GM19395 (cell line): ENCODE data around the gene PARVA.
"Not testable (repeated sequence)": the region's sequence is repeated elsewhere in the genome, so short reads cannot be mapped to it uniquely, and the experiment has no call there.

Source experiments
- ATAC-seq: cut with Tn5 transposase; IDR thresholded peaks from one replicate; pipeline ENCODE4 v1.9.1; 2021; ENCODE audit warnings: mild to moderate bottlenecking, moderate library complexity; ENCODE audit not compliant: unreplicated experiment

Gene PARVA

GRCh38 chr11:12496181-12497025, 119.0 kb downstream of the PARVA start:
- no peak for ATAC-seq

- ATAC-seq = no peak
Measured at GRCh38 chr11:12497431-12497830, 120.1 kb downstream of the PARVA start.

- ATAC-seq = no peak
Measured at GRCh38 chr11:12499071-12499470, 121.7 kb downstream of the PARVA start.

- ATAC-seq = no peak
Measured at GRCh38 chr11:12502046-12502445, 124.7 kb downstream of the PARVA start.

GRCh38 chr11:12503039-12503484, 125.7 kb downstream of the PARVA start:
- ATAC-seq = no peak

GRCh38 chr11:12503886-12504285, 126.5 kb downstream of the PARVA start:
- ATAC-seq = no peak

- no peak for ATAC-seq
Measured at GRCh38 chr11:12505183-12505582, 127.8 kb downstream of the PARVA start.

- no peak for ATAC-seq
Measured at GRCh38 chr11:12506404-12506921, 129.1 kb downstream of the PARVA start.

GRCh38 chr11:12507391-12507790, 130.0 kb downstream of the PARVA start:
- no peak for ATAC-seq

GRCh38 chr11:12508151-12508751, 130.9 kb downstream of the PARVA start:
- ATAC-seq = no peak

- no peak for ATAC-seq
Measured at GRCh38 chr11:12509371-12509770, 132.0 kb downstream of the PARVA start.

GRCh38 chr11:12512132-12512531, 134.8 kb downstream of the PARVA start:
- ATAC-seq = no peak

- no peak for ATAC-seq
Measured at GRCh38 chr11:12512826-12513395, 135.5 kb downstream of the PARVA start.

GRCh38 chr11:12516387-12517105, 139.2 kb downstream of the PARVA start:
- ATAC-seq = no peak

- no peak for ATAC-seq
Measured at GRCh38 chr11:12517306-12517705, 139.9 kb downstream of the PARVA start.

GRCh38 chr11:12517741-12518140, 140.4 kb downstream of the PARVA start:
- ATAC-seq = no peak

- ATAC-seq = no peak
Measured at GRCh38 chr11:12518606-12519385, 141.4 kb downstream of the PARVA start.

- ATAC-seq = no peak
Measured at GRCh38 chr11:12520054-12520453, 142.7 kb downstream of the PARVA start.

GRCh38 chr11:12520576-12520975, 143.2 kb downstream of the PARVA start:
- ATAC-seq = not testable (repeated sequence)

- ATAC-seq = no peak
Measured at GRCh38 chr11:12523180-12523924, 146.0 kb downstream of the PARVA start.
